Right lobe of liver (tissue), 4 donors: ENCODE results near the gene NCOR1.

ENCODE experiments used
- POLR2A ChIP-seq: fragments of 450-650 bp; IDR thresholded peaks from one replicate; pipeline ENCODE4 v1.6.1; 2017; ENCODE audit warnings: antibody characterized with exemption, mild to moderate bottlenecking
- TF ChIP-seq, protein P1 (sequence below), 4 donors: fragments of 200-600 bp in 3 of 4; fragments of 450-650 bp in 1 of 4; IDR thresholded peaks; one replicate each; pipeline versions ENCODE4 v1.5.1 to v1.8.0; 2016 to 2022; ENCODE audit warnings: antibody characterized with exemption in 4 of 4, mild to moderate bottlenecking in 2 of 4
- donor health status: DM: no; HTN: no; CAD: no.
- donor health status: DM: no; HTN: no; CAD: no.
- donor health status: DM: no; HTN: yes; CAD: no.

- TF ChIP-seq, protein P1, sequence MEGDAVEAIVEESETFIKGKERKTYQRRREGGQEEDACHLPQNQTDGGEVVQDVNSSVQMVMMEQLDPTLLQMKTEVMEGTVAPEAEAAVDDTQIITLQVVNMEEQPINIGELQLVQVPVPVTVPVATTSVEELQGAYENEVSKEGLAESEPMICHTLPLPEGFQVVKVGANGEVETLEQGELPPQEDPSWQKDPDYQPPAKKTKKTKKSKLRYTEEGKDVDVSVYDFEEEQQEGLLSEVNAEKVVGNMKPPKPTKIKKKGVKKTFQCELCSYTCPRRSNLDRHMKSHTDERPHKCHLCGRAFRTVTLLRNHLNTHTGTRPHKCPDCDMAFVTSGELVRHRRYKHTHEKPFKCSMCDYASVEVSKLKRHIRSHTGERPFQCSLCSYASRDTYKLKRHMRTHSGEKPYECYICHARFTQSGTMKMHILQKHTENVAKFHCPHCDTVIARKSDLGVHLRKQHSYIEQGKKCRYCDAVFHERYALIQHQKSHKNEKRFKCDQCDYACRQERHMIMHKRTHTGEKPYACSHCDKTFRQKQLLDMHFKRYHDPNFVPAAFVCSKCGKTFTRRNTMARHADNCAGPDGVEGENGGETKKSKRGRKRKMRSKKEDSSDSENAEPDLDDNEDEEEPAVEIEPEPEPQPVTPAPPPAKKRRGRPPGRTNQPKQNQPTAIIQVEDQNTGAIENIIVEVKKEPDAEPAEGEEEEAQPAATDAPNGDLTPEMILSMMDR (IDR thresholded peaks at IDR 0.05) = no peak
- no peak for TF ChIP-seq POLR2A
These were observed 17.1 kb upstream of the NCOR1 start for GRCh38 chr17:16232391-16232790.
